AG04450 (cell line): Measurements from ENCODE around the gene RO60. TPM values are rescaled to one million over a fixed set of nuclear protein-coding genes. Genes with fewer than 3 reads are reported as not detected.

ENCODE experiments used
- CTCF ChIA-PET: fragments of 300-600, 350-600 bp; formaldehyde crosslinking; extraction: SDS; loops from one replicate; lab custom pipeline; 2022; ENCODE audit warnings: antibody characterized with exemption, inconsistent platforms; lab: Charles Lee
- POLR2A ChIA-PET: fragments of 350-600 bp; formaldehyde crosslinking; extraction: SDS; loops from one replicate; lab custom pipeline; 2021; ENCODE audit warnings: antibody characterized with exemption, inconsistent platforms; lab: Yijun Ruan, JAX
- DNase-seq: peaks from one replicate; pipeline ENCODE4 v3.0.0-alpha.2; 2011; ENCODE audit warnings: low read depth, low spot score
- H3K27ac ChIP-seq: one replicate; pipeline ENCODE4 v1.5.1; 2012; ENCODE audit warnings: low read depth, low read length, control low read depth
- H3K27me3 ChIP-seq: one replicate; pipeline ENCODE4 v1.6.0; 2012; ENCODE audit warnings: low read length; ENCODE audit not compliant: control insufficient read depth, insufficient read depth
- H3K4me3 ChIP-seq: 2 replicates; pipeline ENCODE4 v1.5.1; 2011; ENCODE audit warnings: mild to moderate bottlenecking, low read depth, low read length, control low read depth
- H3K9me3 ChIP-seq: 2 replicates; pipeline ENCODE4 v1.5.1; 2012; ENCODE audit warnings: low read length; ENCODE audit not compliant: control insufficient read depth, insufficient read depth
- polyA minus RNA-seq: library from RNA; depleted of rRNA, polyadenylated mRNA; stranded (reverse); fragments of >200 nt; gene quantifications from 2 replicates; pipeline ENCODE4 v1.2.3, GENCODE V29; 2011; rRNA and poly(A)+ RNA removed
- polyA plus RNA-seq: library from polyadenylated mRNA; depleted of rRNA; stranded (reverse); fragments of >200 nt; gene quantifications from 2 replicates; pipeline ENCODE4 v1.2.3, GENCODE V29; 2011; rRNA removed
- TF ChIP-seq, protein P1 (sequence below): IDR thresholded peaks from 2 replicates; pipeline ENCODE4 v1.5.1; 2011; ENCODE audit warnings: low read depth, low read length, control low read depth, inconsistent platforms

RO60 gene
- polyA plus RNA-seq (28.1 and 39.4 TPM in 2 replicates), polyA minus RNA-seq (93.6 and 143 TPM in 2 replicates)

DNA sequence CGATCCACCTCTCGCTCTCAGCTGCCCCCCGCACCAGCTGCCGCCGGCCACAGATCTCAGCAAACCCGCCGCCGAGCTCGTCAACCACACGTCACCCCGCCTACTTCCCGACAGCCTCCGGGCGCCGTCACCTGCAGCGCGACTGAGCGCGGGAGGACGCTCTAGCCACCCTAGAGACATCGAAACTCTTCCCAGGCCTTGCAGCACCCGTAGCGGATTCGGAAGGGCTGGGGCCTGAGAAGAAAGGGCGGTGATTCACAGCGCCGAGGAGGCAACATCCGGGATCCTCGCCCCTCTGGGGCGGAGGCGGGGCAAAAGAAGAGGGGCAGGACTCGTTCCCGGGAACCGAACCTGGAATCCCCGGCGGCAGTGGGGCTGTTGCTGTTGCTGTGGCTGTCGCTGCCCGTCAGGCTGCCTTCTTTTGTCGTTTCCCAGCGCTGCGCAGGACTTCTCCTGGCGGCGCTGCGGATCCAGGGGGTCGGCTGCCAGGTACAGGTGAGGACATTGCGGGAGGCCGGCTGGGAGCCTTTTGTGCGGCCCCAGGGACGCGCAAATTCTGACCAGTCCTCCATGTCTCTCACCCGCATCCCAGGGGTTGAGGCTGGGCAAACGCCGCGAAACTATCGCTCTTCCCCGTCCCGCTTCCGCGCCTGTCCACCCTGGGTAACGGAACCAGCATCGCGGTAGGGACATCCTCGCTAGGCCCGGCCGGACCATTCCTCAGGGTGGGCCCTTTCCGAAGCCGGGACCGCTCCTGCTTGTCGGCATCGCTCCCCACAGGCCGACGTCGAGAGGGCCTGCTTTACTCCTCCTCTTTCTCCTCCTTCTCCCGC lies at the start of gene RO60, which contains the start of gene UCHL5:
Gene RO60, plus strand, starts transcription at position 331 of the 833 bp plus-strand sequence. CDS start 9,443 bp downstream, outside the sequence.
Gene UCHL5, minus strand, starts transcription at position 79 of the 833 bp plus-strand sequence. CDS start 100 bp downstream, outside the sequence.
- Histone ChIP-seq H3K27me3 (no peaks in the 10 kb centered on the region), H3K27ac (peak within 1 kb of the TSS; percentile 99), H3K9me3 (peaks cover 4% of the 10 kb centered on the region; the same call in 1 of the 2 replicates), H3K4me3 (peak within 1 kb of the TSS; percentile 95)
- TF ChIP-seq, protein P1, sequence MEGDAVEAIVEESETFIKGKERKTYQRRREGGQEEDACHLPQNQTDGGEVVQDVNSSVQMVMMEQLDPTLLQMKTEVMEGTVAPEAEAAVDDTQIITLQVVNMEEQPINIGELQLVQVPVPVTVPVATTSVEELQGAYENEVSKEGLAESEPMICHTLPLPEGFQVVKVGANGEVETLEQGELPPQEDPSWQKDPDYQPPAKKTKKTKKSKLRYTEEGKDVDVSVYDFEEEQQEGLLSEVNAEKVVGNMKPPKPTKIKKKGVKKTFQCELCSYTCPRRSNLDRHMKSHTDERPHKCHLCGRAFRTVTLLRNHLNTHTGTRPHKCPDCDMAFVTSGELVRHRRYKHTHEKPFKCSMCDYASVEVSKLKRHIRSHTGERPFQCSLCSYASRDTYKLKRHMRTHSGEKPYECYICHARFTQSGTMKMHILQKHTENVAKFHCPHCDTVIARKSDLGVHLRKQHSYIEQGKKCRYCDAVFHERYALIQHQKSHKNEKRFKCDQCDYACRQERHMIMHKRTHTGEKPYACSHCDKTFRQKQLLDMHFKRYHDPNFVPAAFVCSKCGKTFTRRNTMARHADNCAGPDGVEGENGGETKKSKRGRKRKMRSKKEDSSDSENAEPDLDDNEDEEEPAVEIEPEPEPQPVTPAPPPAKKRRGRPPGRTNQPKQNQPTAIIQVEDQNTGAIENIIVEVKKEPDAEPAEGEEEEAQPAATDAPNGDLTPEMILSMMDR, result no peak
- ChIA-PET CTCF (interaction anchor here (0.6 to 1.6 kb wide), 4 partner anchors 40 to 64 kb away, joined by 3 to 6 read pairs (median 4); no protein-coding TSS in a partner anchor), POLR2A (interaction anchor here (0.6 to 1.1 kb wide), 7 partner anchors 22 to 249 kb away, joined by 3 to 10 read pairs (median 3); partner anchors contain the start of gene GLRX2)
- DNase-seq, result peak; percentile 94

GRCh38 chr1:193011406-193011805 lies 48.0 kb upstream of the RO60 start:
- H3K27ac ChIP-seq, result no peak overlapping the region
- no peaks in the 10 kb centered on the region for H3K27me3 ChIP-seq
- H3K4me3 ChIP-seq, result no peak overlapping the region
- ChIA-PET POLR2A (no interaction called here), CTCF (no interaction called here)
- no peak for DNase-seq
- no peaks in the 10 kb centered on the region for H3K9me3 ChIP-seq
- TF ChIP-seq, protein P1, result no peak

GRCh38 chr1:193013005-193013404 lies 46.4 kb upstream of the RO60 start:
- CTCF ChIA-PET, result interaction anchor here (0.7 to 8.6 kb wide), 4 partner anchors 203 to 538 kb away, joined by 3 to 120 read pairs (median 8); no protein-coding TSS in a partner anchor
- Histone ChIP-seq H3K27ac (no peak overlapping the region), H3K4me3 (no peak overlapping the region), H3K9me3 (no peaks in the 10 kb centered on the region), H3K27me3 (no peaks in the 10 kb centered on the region)
- POLR2A ChIA-PET, result interaction anchor here (0.7 kb wide), 1 partner anchor 204 kb away, joined by 12 read pairs; the partner anchor contains the start of gene RGS2
- peak; percentile 37 for DNase-seq
- TF ChIP-seq, protein P1, result no peak

DNA sequence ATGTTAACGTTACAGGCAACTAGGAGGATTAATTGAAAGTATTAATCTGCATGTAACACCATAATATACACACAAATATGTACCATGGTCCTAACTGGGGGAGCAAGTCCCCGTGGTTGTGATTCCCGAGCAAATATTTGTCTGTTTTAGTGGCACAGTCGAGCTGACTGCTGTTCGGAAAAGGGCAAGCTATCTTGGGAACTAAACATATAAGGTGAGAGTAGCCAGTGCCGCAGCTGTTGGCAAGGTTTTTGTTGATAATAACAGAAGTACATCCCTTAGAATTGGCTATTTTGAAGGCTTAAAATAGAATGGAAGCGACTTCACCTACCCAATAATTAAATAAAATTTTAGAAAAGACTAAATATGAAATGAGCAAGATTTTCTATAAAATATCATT lies 45.7 kb upstream of the RO60 start:
- CTCF ChIA-PET, result interaction anchor here (0.5 to 8.6 kb wide), 5 partner anchors 204 to 538 kb away, joined by 3 to 120 read pairs (median 3); no protein-coding TSS in a partner anchor
- H3K4me3 ChIP-seq, result no peak overlapping the region
- no peak overlapping the region for H3K27ac ChIP-seq
- TF ChIP-seq, protein P1, result no peak
- H3K9me3 ChIP-seq, result no peaks in the 10 kb centered on the region
- no peak for DNase-seq
- POLR2A ChIA-PET, result interaction anchor here (0.7 to 1.3 kb wide), 2 partner anchors 202 to 204 kb away, joined by 3 to 12 read pairs; partner anchors contain the start of gene RGS2
- H3K27me3 ChIP-seq, result no peaks in the 10 kb centered on the region
